Measurements from ENCODE around the gene GAGE1.
"Not testable (repeated sequence)": the region's sequence is repeated elsewhere in the genome, so short reads cannot be mapped to it uniquely, and the experiment has no call there.

GRCh38 chrX:49579649-49580048 is 19.2 kb upstream of the GAGE1 start, which contains the start of gene GAGE12H:
- TF ChIP-seq CTCF (IDR thresholded peaks at IDR 0.05; ENCODE audit: borderline replicate concordance, extremely low read depth, low read length, poor library complexity, severe bottlenecking); EZH2 (IDR thresholded peaks at IDR 0.05; ENCODE audit: borderline replicate concordance, low read depth, low read length, severe bottlenecking): not testable (repeated sequence)

All from DND-41 (cell line).